T47D (cell line): ENCODE measurements around the gene GAA.
"Not testable (repeated sequence)": the region's sequence is repeated elsewhere in the genome, so short reads cannot be mapped to it uniquely, and the experiment has no call there.

Experiments used
- DNase-seq, 2 experiments: peaks; one replicate each; pipeline versions ENCODE4 v3.0.0 to v3.0.0-alpha.2; 2011 to 2012; ENCODE audit warnings: low read depth in 1 of 2, low spot score in 1 of 2
- JUND ChIP-seq: IDR thresholded peaks from 2 replicates; pipeline ENCODE4 v1.6.1; 2012; ENCODE audit warnings: low read depth
- in situ Hi-C: cut with HindIII; loops from 2 replicates; pipeline ENCODE4 v1.10.0; 2016; ENCODE audit warnings: low sequenced_read_pairs, low pct_unique_long_range_greater_than_20kb

Gene GAA

GRCh38 chr17:80087346-80088265, 13.8 kb upstream of the GAA start:
- DNase-seq = no peak
- in situ Hi-C loops = no loop called here
- no peak for TF ChIP-seq JUND

GRCh38 chr17:80089762-80090161, 11.6 kb upstream of the GAA start:
- in situ Hi-C loops = no loop called here
- DNase-seq = no peak
- no peak for TF ChIP-seq JUND

GRCh38 chr17:80090164-80090563, 11.2 kb upstream of the GAA start:
- in situ Hi-C loops, DNase-seq: not testable (repeated sequence)

- in situ Hi-C loops = no loop called here
- no peak for DNase-seq
- no peak for TF ChIP-seq JUND
These were observed 10.0 kb upstream of the GAA start for GRCh38 chr17:80091376-80091775.

- no peak for TF ChIP-seq JUND
- in situ Hi-C loops = no loop called here
- DNase-seq = no peak
These were observed 8.4 kb upstream of the GAA start for GRCh38 chr17:80092959-80093358.

- no peak for DNase-seq
- in situ Hi-C loops = no loop called here
- no peak for TF ChIP-seq JUND
These were observed 6.1 kb upstream of the GAA start for GRCh38 chr17:80095038-80095843.

GRCh38 chr17:80095844-80096475, 5.4 kb upstream of the GAA start:
- no peak for TF ChIP-seq JUND
- DNase-seq = no peak
- in situ Hi-C loops = no loop called here

- DNase-seq = no peak
- TF ChIP-seq JUND = no peak
- in situ Hi-C loops = no loop called here
These were observed 4.8 kb upstream of the GAA start for GRCh38 chr17:80096561-80097021.

GRCh38 chr17:80097127-80097621, 4.2 kb upstream of the GAA start:
- DNase-seq = no peak
- no peak for TF ChIP-seq JUND
- in situ Hi-C loops = no loop called here

- no peak for DNase-seq
- in situ Hi-C loops = no loop called here
- TF ChIP-seq JUND = no peak
These were observed 3.3 kb upstream of the GAA start for GRCh38 chr17:80097844-80098691.

GRCh38 chr17:80099291-80100034, 1.9 kb upstream of the GAA start:
- in situ Hi-C loops = no loop called here
- DNase-seq = no peak
- TF ChIP-seq JUND = no peak

- no peak for TF ChIP-seq JUND
- in situ Hi-C loops = no loop called here
- DNase-seq = no peak
These were observed 1.4 kb upstream of the GAA start for GRCh38 chr17:80100035-80100323.
